ENCODE measurements around the gene KDM2B. TPM values are rescaled to one million over a fixed set of nuclear protein-coding genes. Genes with fewer than 3 reads are reported as not detected.

KDM2B gene
- total RNA-seq, 1 donor from 2014 or later = 23.8 TPM

DNA sequence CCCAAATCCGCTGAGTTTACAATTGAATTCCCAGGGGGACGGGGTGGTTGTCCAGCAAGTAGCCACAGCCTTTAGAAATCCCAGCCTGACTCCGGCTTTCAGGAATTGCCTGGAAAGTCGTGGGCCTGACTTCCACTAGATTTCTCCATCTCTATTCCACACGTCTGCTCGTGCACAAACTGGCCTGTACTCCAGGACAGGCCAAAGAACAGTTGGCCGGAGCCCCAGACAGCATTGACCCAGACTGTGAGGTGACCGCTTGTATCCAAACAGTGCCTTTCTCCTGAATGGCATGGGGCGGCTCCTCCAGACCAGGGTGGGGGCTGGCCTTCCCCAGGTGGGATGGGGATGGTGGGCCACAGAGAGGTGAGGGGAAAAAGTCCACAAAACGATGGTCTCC is 62.2 kb downstream of the KDM2B start:
- H3K4me3 ChIP-seq (ENCODE audit: low read depth, low read length) = no peak overlapping the region
- TF ChIP-seq, protein P1, sequence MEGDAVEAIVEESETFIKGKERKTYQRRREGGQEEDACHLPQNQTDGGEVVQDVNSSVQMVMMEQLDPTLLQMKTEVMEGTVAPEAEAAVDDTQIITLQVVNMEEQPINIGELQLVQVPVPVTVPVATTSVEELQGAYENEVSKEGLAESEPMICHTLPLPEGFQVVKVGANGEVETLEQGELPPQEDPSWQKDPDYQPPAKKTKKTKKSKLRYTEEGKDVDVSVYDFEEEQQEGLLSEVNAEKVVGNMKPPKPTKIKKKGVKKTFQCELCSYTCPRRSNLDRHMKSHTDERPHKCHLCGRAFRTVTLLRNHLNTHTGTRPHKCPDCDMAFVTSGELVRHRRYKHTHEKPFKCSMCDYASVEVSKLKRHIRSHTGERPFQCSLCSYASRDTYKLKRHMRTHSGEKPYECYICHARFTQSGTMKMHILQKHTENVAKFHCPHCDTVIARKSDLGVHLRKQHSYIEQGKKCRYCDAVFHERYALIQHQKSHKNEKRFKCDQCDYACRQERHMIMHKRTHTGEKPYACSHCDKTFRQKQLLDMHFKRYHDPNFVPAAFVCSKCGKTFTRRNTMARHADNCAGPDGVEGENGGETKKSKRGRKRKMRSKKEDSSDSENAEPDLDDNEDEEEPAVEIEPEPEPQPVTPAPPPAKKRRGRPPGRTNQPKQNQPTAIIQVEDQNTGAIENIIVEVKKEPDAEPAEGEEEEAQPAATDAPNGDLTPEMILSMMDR (conservative IDR thresholded peaks at IDR 0.05; ENCODE audit: low read depth, low read length) = no peak

DNA sequence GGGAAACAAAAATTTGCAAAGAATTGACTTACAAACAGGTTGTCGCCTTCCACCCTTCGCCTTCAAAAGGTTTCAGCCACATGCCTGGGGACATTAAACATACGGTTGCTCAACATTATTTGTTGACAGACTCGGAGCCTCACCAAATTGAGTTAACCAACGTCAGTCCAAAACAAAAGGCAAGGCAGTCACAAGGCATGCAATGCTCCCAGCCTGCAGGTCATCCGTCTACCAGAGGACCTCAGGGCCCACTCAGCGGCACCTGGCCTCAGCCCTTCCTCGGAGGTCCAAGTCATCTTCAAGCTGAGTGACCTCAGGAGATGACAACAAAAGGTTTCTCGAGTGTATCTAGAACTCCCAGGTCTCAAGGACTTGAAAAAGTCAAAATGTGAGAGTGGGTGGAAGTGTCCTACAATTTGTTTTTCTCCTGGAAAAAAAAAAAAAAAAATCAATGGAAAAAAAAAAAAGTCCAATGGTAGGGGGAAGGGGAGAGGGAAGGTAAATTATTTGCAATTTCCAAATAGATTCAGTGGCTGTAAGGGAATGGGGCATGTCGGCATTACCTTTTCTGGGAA is 64.3 kb downstream of the KDM2B start:
- no peak overlapping the region for H3K4me3 ChIP-seq (ENCODE audit: low read depth, low read length)
- no peak for DNase-seq (ENCODE audit: low read depth)
- TF ChIP-seq, protein P1 (conservative IDR thresholded peaks at IDR 0.05; ENCODE audit: low read depth, low read length) = no peak

More for the DNA sequence above, 62.2 kb downstream of the KDM2B start:
- no peak for DNase-seq (ENCODE audit: low read depth)

DNA sequence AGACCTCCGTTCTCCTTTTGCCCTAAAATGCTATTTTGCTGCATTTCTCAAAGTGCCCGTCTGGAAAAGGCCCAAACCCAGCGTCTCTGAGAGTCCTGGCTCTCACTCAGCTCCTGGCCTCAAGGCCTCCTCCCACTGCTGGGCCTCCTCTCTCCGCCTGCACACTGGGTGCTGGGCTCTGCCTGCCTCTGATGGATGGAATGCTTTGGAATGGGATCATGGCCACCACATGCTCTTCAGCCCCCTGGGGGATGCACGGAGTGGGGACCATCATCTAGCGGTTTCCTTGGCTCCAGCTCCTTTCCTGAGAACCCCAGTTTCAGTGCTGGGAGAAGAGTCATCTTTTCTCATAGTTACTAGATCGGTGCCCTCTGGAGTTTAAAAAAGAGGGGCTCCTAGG is 65.2 kb downstream of the KDM2B start:
- TF ChIP-seq, protein P1 (conservative IDR thresholded peaks at IDR 0.05; ENCODE audit: low read depth, low read length) = no peak
- no peak overlapping the region for H3K4me3 ChIP-seq (ENCODE audit: low read depth, low read length)
- no peak for DNase-seq (ENCODE audit: low read depth)

DNA sequence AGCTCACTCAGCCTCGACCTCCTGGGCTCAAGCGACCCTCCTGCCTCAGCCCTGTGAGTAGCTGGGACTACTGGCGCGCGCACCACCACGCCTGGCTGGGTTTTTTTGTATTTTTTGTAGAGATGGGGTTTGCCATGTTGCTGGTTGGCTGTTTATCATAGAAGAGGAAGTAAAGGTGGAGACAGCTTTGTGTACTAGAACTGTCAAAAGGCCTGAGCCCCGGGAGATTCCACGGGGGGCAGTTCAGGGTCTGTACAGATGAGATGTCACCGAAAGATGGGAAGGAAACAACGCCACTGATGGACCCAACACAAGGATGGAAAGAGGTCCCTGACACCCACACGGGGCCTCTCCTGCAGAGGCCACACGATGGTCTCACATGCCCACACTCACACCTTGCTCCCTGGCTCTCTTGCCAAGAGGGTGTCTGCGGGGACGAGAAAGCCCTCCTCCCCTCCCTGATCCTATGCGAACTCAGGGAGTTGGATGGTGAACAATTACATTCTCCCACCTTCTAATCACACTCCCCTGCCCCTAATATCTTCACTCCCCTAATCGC is 66.6 kb downstream of the KDM2B start:
- no peak overlapping the region for H3K4me3 ChIP-seq (ENCODE audit: low read depth, low read length)
- TF ChIP-seq, protein P1 (conservative IDR thresholded peaks at IDR 0.05; ENCODE audit: low read depth, low read length) = no peak
- no peak for DNase-seq (ENCODE audit: low read depth)

DNA sequence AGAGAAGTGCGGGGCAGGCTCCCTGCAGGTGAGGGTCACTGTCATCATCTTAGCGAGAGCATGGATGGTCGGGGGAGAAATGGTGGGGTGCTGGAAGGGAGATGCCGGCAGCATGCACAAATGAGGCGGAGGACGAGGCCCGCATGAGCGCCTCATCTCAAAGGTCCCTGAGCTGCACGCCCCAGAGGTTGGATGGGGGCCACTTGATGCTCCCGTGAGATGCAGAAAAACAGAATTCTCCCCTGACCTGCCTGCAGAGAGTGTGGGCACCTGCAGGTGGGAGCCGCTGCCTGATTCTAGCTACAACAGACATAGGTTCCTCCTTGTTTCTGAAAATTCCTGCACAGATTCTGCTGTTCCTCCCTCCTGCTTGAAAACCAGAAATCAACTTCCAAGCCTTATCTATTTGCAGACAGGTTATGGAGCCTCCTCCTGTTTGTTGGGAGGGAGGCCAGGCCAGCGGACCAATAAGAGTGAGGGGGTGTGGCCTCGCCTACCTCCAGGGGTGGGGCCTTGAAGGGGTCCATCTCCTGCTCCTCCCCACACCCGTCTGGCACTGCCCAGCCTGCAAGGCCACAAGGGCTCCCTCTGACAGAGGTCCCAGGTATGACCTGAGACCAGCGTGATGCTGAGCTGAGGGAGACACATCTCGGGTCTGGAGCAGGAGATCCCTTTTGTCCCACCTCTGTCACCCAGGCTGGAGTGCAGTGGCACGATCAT is 67.2 kb downstream of the KDM2B start:
- TF ChIP-seq, protein P1 (conservative IDR thresholded peaks at IDR 0.05; ENCODE audit: low read depth, low read length) = no peak
- DNase-seq (ENCODE audit: low read depth) = no peak
- H3K4me3 ChIP-seq (ENCODE audit: low read depth, low read length) = no peak overlapping the region

DNA sequence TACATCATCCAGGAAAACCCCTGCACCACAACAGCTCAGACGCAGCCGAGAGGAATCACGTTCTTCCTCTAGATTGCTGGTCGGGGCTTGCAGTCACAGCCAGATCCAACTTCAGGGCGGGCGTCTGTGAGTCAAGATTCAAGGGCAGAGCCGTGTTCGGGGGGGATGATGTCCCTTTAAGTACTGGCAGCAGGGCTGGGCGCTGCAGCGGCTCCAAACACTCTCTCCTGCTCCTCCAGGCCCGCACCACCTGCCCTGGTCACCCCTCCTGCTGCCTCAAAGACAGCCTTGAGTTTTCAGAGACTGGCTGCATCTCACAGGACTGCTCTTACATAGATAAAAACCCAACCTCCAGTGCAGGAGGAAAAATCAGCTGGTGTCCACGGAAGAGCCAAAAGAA is 68.3 kb downstream of the KDM2B start:
- H3K4me3 ChIP-seq (ENCODE audit: low read depth, low read length) = no peak overlapping the region
- no peak for DNase-seq (ENCODE audit: low read depth)
- TF ChIP-seq, protein P1 (conservative IDR thresholded peaks at IDR 0.05; ENCODE audit: low read depth, low read length) = no peak
